VCaP (cell line): Measurements from ENCODE around the gene FAM204A.
A peak's percentile ranks its signal among the peaks of the same experiment; 100 is the strongest.

Experiments used
- H3K27ac ChIP-seq: fragments of 450-650 bp; 2 replicates; pipeline ENCODE4 v1.5.1; 2017
- CTCF ChIP-seq: fragments of 450-650 bp; conservative IDR thresholded peaks from 2 replicates; pipeline ENCODE4 v1.5.1; 2017; ENCODE audit warnings: mild to moderate bottlenecking, moderate library complexity

Gene FAM204A

GRCh38 chr10:118349235-118349634 is 7.1 kb upstream of the FAM204A start:
- TF ChIP-seq CTCF, result no peak
- H3K27ac ChIP-seq, result no peak overlapping the region

GRCh38 chr10:118343549-118343948 is 1.4 kb upstream of the FAM204A start:
- no peak for TF ChIP-seq CTCF
- no peak overlapping the region for H3K27ac ChIP-seq

GRCh38 chr10:118343115-118343514 is 991 bp upstream of the FAM204A start:
- no peak for TF ChIP-seq CTCF
- no peak overlapping the region for H3K27ac ChIP-seq

- TF ChIP-seq CTCF, result no peak
Measured at GRCh38 chr10:118342638-118343020, 505 bp upstream of the FAM204A start.

GRCh38 chr10:118340486-118340885 is 1.6 kb downstream of the FAM204A start:
- no peak for TF ChIP-seq CTCF
- no peak overlapping the region for H3K27ac ChIP-seq

More at GRCh38 chr10:118342638-118343020, 505 bp upstream of the FAM204A start:
- peak overlapping the region; percentile 68 for H3K27ac ChIP-seq

GRCh38 chr10:118339111-118339510 is 3.0 kb downstream of the FAM204A start:
- no peak for TF ChIP-seq CTCF
- H3K27ac ChIP-seq, result no peak overlapping the region

GRCh38 chr10:118337356-118337755 is 4.8 kb downstream of the FAM204A start:
- TF ChIP-seq CTCF, result no peak
- no peak overlapping the region for H3K27ac ChIP-seq

- TF ChIP-seq CTCF, result no peak
- peak overlapping the region; percentile 73 for H3K27ac ChIP-seq
Measured at GRCh38 chr10:118333871-118334270, 8.3 kb downstream of the FAM204A start.
